Measurements from ENCODE around the gene BLMH.

DNA sequence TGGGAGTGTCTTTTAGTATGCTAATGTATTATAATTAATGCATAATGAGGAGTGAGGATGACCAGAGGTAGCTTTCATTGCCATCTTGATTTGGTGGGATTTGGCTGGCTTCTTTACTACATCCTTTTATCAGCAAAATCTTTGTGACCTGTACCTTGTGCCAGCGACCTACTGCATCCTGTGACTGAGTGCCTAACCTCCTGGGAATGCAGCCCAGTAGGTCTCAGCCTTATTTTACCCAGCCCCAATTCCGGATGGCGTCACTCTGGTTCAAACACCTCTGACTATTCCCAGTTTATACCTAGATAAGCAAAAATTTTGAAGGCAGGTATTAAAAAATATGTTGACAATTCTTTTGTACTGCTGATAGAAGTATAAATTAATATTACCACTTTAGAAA, 10.5 kb upstream of the BLMH start:
- no peak for TF ChIP-seq POLR2A (IDR thresholded peaks at IDR 0.05)
- TF ChIP-seq CTCF (IDR thresholded peaks at IDR 0.05) = no peak

Measured in thyroid gland (tissue), 4 donors.